IMR-90 (cell line): ENCODE measurements around the gene RHOF. TPM values are rescaled to one million over a fixed set of nuclear protein-coding genes. Genes with fewer than 3 reads are reported as not detected.

Experiments
- ATAC-seq: fragments of 200-7000 bp; cut with Tn5 transposase; 2 replicates; pipeline ENCODE4 v1.9.1; 2020; ENCODE audit warnings: low read depth, mild to moderate bottlenecking, moderate library complexity
- BruUV-seq: library from RNA; stranded (reverse); fragments of 400-500 nt; replicated peaks from 2 replicates; lab custom pipeline; 2021; lab: Mats Ljungman, UMichigan
- CTCF ChIA-PET: fragments of 300-600 bp; formaldehyde crosslinking; extraction: SDS; loops from one replicate; lab custom pipeline; 2021; ENCODE audit warnings: antibody characterized with exemption; lab: Yijun Ruan, JAX
- POLR2A ChIA-PET: fragments of 300-600 bp; sonication (Branson Sonifier 250); formaldehyde crosslinking; loops from one replicate; lab custom pipeline; 2022; ENCODE audit warnings: antibody characterized with exemption; ENCODE audit not compliant: unreplicated experiment; lab: Charles Lee
- DNase-seq: peaks from one replicate; pipeline ENCODE4 v3.0.0; 2013
- H2AFZ ChIP-seq: replicated peaks from 2 replicates; pipeline ENCODE3; 2013; ENCODE audit warnings: low read length, mild to moderate bottlenecking; ENCODE audit not compliant: poor library complexity
- H2AK5ac ChIP-seq: 2 replicates; pipeline ENCODE4 v1.6.1; 2013; ENCODE audit warnings: low read depth, low read length, inconsistent platforms
- H2AK9ac ChIP-seq: replicated peaks from 2 replicates; pipeline ENCODE3; 2013; ENCODE audit warnings: mild to moderate bottlenecking, low read depth, low read length, moderate library complexity; ENCODE audit not compliant: poor library complexity
- H2BK120ac ChIP-seq: 2 replicates; pipeline ENCODE4 v1.6.1; 2013; ENCODE audit warnings: low read depth, low read length, inconsistent platforms
- H2BK15ac ChIP-seq: 3 replicates; pipeline ENCODE4 v1.6.1; 2013; ENCODE audit warnings: low read depth, low read length, inconsistent platforms
- H2BK20ac ChIP-seq: 2 replicates; pipeline ENCODE4 v1.6.1; 2013; ENCODE audit warnings: low read depth, mild to moderate bottlenecking, inconsistent platforms, low read length, moderate library complexity
- H2BK5ac ChIP-seq: 2 replicates; pipeline ENCODE4 v1.6.1; 2013; ENCODE audit warnings: mild to moderate bottlenecking, low read depth, low read length, inconsistent platforms; ENCODE audit not compliant: poor library complexity, severe bottlenecking
- H3K14ac ChIP-seq: replicated peaks from 2 replicates; pipeline ENCODE4 v1.6.1; 2013; ENCODE audit warnings: low read depth, low read length, inconsistent platforms
- H3K18ac ChIP-seq: 2 replicates; pipeline ENCODE4 v1.6.1; 2013; ENCODE audit warnings: low read depth, low read length, control low read depth
- H3K23ac ChIP-seq: 2 replicates; pipeline ENCODE4 v1.6.1; 2013; ENCODE audit warnings: low read depth, low read length, inconsistent platforms
- H3K27ac ChIP-seq: 2 replicates; pipeline ENCODE4 v1.5.1; 2013; ENCODE audit warnings: mild to moderate bottlenecking, control low read depth, low read length; ENCODE audit not compliant: insufficient read depth
- H3K27me3 ChIP-seq: 2 replicates; pipeline ENCODE4 v1.6.1; 2013; ENCODE audit warnings: low read length; ENCODE audit not compliant: control insufficient read depth, insufficient read depth
- H3K36me3 ChIP-seq: 2 replicates; pipeline ENCODE4 v1.6.1; 2013; ENCODE audit warnings: low read length, mixed read lengths; ENCODE audit not compliant: control insufficient read depth, insufficient read depth
- H3K4ac ChIP-seq: 2 replicates; pipeline ENCODE4 v1.6.1; 2013; ENCODE audit warnings: low read depth, low read length, inconsistent platforms
- H3K4me1 ChIP-seq: 2 replicates; pipeline ENCODE4 v1.6.1; 2013; ENCODE audit warnings: low read length, mixed read lengths; ENCODE audit not compliant: control insufficient read depth, insufficient read depth
- H3K4me2 ChIP-seq: 2 replicates; pipeline ENCODE4 v1.6.1; 2013; ENCODE audit warnings: low read depth, mild to moderate bottlenecking, control low read depth, low read length, moderate library complexity
- H3K4me3 ChIP-seq: 2 replicates; pipeline ENCODE4 v1.5.1; 2013; ENCODE audit warnings: low read depth, mild to moderate bottlenecking, control low read depth, low read length, moderate library complexity; ENCODE audit not compliant: insufficient read depth
- H3K56ac ChIP-seq: 2 replicates; pipeline ENCODE4 v1.6.1; 2013; ENCODE audit warnings: low read length, inconsistent platforms; ENCODE audit not compliant: insufficient read depth; ENCODE audit errors: extremely low read depth
- H3K79me1 ChIP-seq, 2 experiments: 2 replicates each; pipeline ENCODE4 v1.6.1; 2013; ENCODE audit warnings: low read length in 2 of 2, inconsistent platforms in 1 of 2, low read depth in 1 of 2
- H3K9ac ChIP-seq: 2 replicates; pipeline ENCODE4 v1.6.1; 2013; ENCODE audit warnings: low read depth, low read length, control low read depth
- H3K9me1 ChIP-seq: 2 replicates; pipeline ENCODE4 v1.6.1; 2013; ENCODE audit warnings: low read length, inconsistent platforms; ENCODE audit not compliant: insufficient read depth
- H3K9me3 ChIP-seq: 2 replicates; pipeline ENCODE4 v1.6.1; 2013; ENCODE audit warnings: low read length; ENCODE audit not compliant: control insufficient read depth, insufficient read depth
- H4K20me1 ChIP-seq: 2 replicates; pipeline ENCODE4 v1.6.1; 2013; ENCODE audit warnings: low read length, inconsistent platforms; ENCODE audit not compliant: insufficient read depth
- H4K5ac ChIP-seq: 2 replicates; pipeline ENCODE4 v1.6.1; 2013; ENCODE audit warnings: mild to moderate bottlenecking, low read depth, low read length, control low read depth
- H4K8ac ChIP-seq, 2 experiments: 2 replicates each; pipeline ENCODE4 v1.6.1; 2013; ENCODE audit warnings: low read depth in 2 of 2, low read length in 2 of 2, control low read depth in 1 of 2, inconsistent platforms in 1 of 2
- H4K91ac ChIP-seq: 2 replicates; pipeline ENCODE4 v1.6.1; 2013; ENCODE audit warnings: low read depth, low read length, inconsistent platforms; ENCODE audit not compliant: insufficient read depth
- FOS ChIP-seq: fragments of 150-350 bp; IDR thresholded peaks from 2 replicates; pipeline ENCODE4 v1.6.1; 2016; ENCODE audit warnings: low read depth, low read length
- MAFK ChIP-seq: IDR thresholded peaks from 2 replicates; pipeline ENCODE4 v1.6.1; 2012; ENCODE audit warnings: low read depth, low read length, improper control_type of control experiment
- MAZ ChIP-seq: IDR thresholded peaks from 2 replicates; pipeline ENCODE4 v1.6.1; 2012; ENCODE audit warnings: low read depth, mild to moderate bottlenecking, low read length, improper control_type of control experiment, moderate library complexity, borderline replicate concordance
- POLR2A ChIP-seq: IDR thresholded peaks from 2 replicates; pipeline ENCODE4 v1.6.1; 2012; ENCODE audit warnings: mild to moderate bottlenecking, low read depth, low read length
- RAD21 ChIP-seq: IDR thresholded peaks from 2 replicates; pipeline ENCODE4 v1.6.1; 2012; ENCODE audit warnings: low read length, improper control_type of control experiment
- RCOR1 ChIP-seq: IDR thresholded peaks from 2 replicates; pipeline ENCODE4 v1.6.1; 2012; ENCODE audit warnings: mild to moderate bottlenecking, low read length, improper control_type of control experiment; ENCODE audit not compliant: insufficient replicate concordance
- SMC3 ChIP-seq: fragments of 150-350 bp; IDR thresholded peaks from 2 replicates; pipeline ENCODE4 v1.6.1; 2016; ENCODE audit warnings: low read depth, mild to moderate bottlenecking, antibody characterized with exemption, low read length, moderate library complexity
- WGBS, 2 experiments: methylation state at CpG; one replicate each; pipeline versions ENCODE4 v1.1.5 to v1.1.7; 2013; ENCODE audit warnings: missing lambda C conversion rate in 2 of 2; ENCODE audit not compliant: insufficient read length in 1 of 2; ENCODE audit errors: extremely low coverage in 2 of 2; 5-methylcytosine and 5-hydroxymethylcytosine counted together
- dilution Hi-C: fragments of 300-500 bp; cut with HindIII; formaldehyde crosslinking; loops from one replicate; pipeline ENCODE4 v1.14.3; 2018; ENCODE audit warnings: low sequenced_read_pairs; ENCODE audit not compliant: unreplicated experiment
- in situ Hi-C: fragments of 300-500 bp; cut with MboI; formaldehyde crosslinking; loops from 3 replicates; pipeline ENCODE4 v1.14.3; 2019; ENCODE audit warnings: low sequenced_read_pairs, inconsistent platforms, mixed read lengths
- intact Hi-C: fragments of 100-400 bp; cut with micrococcal nuclease; formaldehyde crosslinking; loops from 2 replicates; pipeline ENCODE4 v1.10.0; 2022
- polyA plus RNA-seq, 3 experiments: library from polyadenylated mRNA; depleted of rRNA; stranded (reverse); fragments of >200 nt; gene quantifications; 2 replicates each; pipeline ENCODE4 v1.2.3, GENCODE V29; 2012; ENCODE audit warnings: low replicate concordance in 1 of 3
- total RNA-seq: library from RNA; depleted of rRNA; stranded (reverse); fragments of >200 nt; gene quantifications from 2 replicates; pipeline ENCODE4 v1.2.3, GENCODE V29; 2012
- TF ChIP-seq, protein P1 (sequence below): conservative IDR thresholded peaks from 2 replicates; pipeline ENCODE4 v1.5.1; 2012; ENCODE audit warnings: mild to moderate bottlenecking, low read depth, low read length, improper control_type of control experiment
- TF ChIP-seq, protein P2 (sequence below): fragments of 150-350 bp; IDR thresholded peaks from 2 replicates; pipeline ENCODE4 v1.6.1; 2016; ENCODE audit warnings: low read depth, mild to moderate bottlenecking, low read length, moderate library complexity, borderline replicate concordance
- TF ChIP-seq, protein P3 (sequence below): fragments of 150-350 bp; IDR thresholded peaks from 2 replicates; pipeline ENCODE4 v1.6.1; 2017; ENCODE audit warnings: mild to moderate bottlenecking, antibody characterized with exemption, low read length, low read depth

The RHOF gene
- total and polyA plus RNA-seq, 2 of the 4 experiments (the other 2 are of a cell fraction): 3.0 to 5.1 TPM

DNA sequence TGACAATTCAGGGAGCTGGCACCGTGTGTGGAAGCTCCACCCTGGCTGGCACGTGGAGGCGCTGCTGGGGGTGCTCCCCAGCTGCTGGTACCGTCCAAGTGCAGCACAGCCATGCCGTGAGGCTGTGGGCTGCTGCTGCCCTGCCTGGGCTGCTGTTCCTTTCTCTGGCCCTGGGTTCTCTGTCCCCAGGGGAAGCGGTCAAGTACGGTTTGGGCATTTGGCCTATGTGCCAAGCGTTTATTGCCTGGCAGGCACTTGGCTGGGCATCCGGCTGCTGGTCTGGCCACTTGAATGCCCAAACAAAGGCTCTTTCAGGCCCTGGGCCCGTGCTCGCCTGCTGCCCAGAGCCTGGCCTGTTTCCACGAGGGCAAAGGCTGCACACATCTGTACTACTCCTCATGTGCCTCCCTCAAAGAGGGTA is 39.6 kb downstream of the RHOF start:
- dilution Hi-C loops (no loop called here), in situ Hi-C loops (no loop called here), intact Hi-C loops (no loop called here)
- Histone ChIP-seq H3K27me3 (no peaks in the 10 kb centered on the region), H3K79me1 (peaks cover 0 to 10% of the 10 kb centered on the region in 2 experiments; a peak in 2 of 4 replicates), H3K9me3 (no peaks in the 10 kb centered on the region), H3K4me1 (peaks cover 6% of the 10 kb centered on the region), H2BK20ac (no peak overlapping the region), H3K9me1 (0 out of 2 replicates have a peak, but pooled peaks cover 10% of the 10 kb centered on the region), H3K4me2 (no peak overlapping the region), H3K4me3 (no peak overlapping the region), H2AFZ (no peak overlapping the region), H3K56ac (no peak overlapping the region), H4K20me1 (no peaks in the 10 kb centered on the region), H4K8ac (no peak overlapping the region), H3K4ac (no peak overlapping the region), H2AK9ac (no peak overlapping the region), H4K91ac (no peak overlapping the region), H2BK5ac (no peak overlapping the region), H3K18ac (no peak overlapping the region), H3K36me3 (peaks cover 24% of the 10 kb centered on the region), H2BK15ac (no peak overlapping the region), H2BK120ac (no peak overlapping the region), H2AK5ac (no peak overlapping the region), H3K14ac (no peak overlapping the region), H3K23ac (no peak overlapping the region), H4K5ac (no peak overlapping the region), H3K9ac (no peak overlapping the region), H3K27ac (no peak overlapping the region)
- WGBS, 2 experiments: 81% methylated on average over 10 of the region's 12 CpGs; no CpG with 5 or more reads in 1 of the 2 experiments
- DNase-seq (no peak), ATAC-seq (no peak)
- TF ChIP-seq SMC3 (no peak), MAFK (no peak), FOS (no peak), RAD21 (no peak), RCOR1 (no peak), POLR2A (no peak), MAZ (no peak)
- TF ChIP-seq, protein P1, sequence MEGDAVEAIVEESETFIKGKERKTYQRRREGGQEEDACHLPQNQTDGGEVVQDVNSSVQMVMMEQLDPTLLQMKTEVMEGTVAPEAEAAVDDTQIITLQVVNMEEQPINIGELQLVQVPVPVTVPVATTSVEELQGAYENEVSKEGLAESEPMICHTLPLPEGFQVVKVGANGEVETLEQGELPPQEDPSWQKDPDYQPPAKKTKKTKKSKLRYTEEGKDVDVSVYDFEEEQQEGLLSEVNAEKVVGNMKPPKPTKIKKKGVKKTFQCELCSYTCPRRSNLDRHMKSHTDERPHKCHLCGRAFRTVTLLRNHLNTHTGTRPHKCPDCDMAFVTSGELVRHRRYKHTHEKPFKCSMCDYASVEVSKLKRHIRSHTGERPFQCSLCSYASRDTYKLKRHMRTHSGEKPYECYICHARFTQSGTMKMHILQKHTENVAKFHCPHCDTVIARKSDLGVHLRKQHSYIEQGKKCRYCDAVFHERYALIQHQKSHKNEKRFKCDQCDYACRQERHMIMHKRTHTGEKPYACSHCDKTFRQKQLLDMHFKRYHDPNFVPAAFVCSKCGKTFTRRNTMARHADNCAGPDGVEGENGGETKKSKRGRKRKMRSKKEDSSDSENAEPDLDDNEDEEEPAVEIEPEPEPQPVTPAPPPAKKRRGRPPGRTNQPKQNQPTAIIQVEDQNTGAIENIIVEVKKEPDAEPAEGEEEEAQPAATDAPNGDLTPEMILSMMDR: no peak
- TF ChIP-seq, protein P2, sequence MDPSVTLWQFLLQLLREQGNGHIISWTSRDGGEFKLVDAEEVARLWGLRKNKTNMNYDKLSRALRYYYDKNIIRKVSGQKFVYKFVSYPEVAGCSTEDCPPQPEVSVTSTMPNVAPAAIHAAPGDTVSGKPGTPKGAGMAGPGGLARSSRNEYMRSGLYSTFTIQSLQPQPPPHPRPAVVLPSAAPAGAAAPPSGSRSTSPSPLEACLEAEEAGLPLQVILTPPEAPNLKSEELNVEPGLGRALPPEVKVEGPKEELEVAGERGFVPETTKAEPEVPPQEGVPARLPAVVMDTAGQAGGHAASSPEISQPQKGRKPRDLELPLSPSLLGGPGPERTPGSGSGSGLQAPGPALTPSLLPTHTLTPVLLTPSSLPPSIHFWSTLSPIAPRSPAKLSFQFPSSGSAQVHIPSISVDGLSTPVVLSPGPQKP: no peak
- TF ChIP-seq, protein P3, sequence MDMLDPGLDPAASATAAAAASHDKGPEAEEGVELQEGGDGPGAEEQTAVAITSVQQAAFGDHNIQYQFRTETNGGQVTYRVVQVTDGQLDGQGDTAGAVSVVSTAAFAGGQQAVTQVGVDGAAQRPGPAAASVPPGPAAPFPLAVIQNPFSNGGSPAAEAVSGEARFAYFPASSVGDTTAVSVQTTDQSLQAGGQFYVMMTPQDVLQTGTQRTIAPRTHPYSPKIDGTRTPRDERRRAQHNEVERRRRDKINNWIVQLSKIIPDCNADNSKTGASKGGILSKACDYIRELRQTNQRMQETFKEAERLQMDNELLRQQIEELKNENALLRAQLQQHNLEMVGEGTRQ: no peak
- ChIA-PET POLR2A (no interaction called here), CTCF (no interaction called here)
- no TSS peak for BruUV-seq
